HG03066 (cell line): Measurements from ENCODE around the gene AXDND1.

Experiments used
- ATAC-seq: cut with Tn5 transposase; IDR thresholded peaks from one replicate; pipeline ENCODE4 v1.9.1; 2021; ENCODE audit warnings: low read depth; ENCODE audit not compliant: unreplicated experiment

Gene AXDND1

DNA sequence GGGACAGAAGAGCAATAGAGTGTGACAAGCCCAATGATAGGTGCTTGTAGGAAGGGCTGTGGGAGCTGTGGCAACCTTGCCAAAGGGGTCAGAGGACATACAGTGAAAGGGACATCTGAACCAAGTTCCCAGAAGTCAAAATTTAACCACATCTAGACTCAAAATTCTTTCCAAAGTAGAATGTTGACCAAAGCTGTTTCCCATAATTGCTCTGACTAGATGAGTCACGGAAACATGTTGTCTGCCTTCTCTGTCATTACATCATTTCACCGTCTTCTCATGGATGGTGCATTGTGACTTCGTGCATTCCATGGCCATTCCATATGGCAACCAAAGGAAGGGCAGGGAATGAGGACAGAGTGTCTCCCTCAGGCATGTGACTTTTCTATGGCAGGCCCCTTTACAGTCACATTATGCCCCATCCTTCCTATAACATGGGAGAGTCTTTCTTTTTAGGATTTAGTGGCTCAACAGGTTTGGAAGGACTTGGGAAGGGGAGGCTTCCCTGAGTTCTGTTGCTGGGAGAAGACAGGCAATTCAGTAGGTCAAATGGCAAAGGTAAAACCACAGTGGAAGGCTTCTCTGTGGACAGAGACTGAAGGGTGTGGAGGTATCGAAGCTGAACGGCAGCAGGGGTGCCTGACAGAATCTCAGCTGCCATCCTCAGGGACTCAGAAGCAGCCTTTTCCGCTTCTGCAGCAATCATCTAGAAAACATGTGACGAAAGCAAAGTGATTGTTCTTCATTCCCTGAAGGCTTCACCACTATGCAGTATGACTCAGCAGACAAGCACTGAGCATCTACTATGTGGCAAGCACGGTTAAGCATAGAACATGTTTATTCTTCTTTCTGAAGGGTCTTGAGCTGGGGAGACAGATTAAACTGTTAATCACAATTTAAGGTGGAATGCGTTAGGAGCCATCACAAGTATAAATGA is 185.2 kb downstream of the AXDND1 start:
- ATAC-seq: no peak

DNA sequence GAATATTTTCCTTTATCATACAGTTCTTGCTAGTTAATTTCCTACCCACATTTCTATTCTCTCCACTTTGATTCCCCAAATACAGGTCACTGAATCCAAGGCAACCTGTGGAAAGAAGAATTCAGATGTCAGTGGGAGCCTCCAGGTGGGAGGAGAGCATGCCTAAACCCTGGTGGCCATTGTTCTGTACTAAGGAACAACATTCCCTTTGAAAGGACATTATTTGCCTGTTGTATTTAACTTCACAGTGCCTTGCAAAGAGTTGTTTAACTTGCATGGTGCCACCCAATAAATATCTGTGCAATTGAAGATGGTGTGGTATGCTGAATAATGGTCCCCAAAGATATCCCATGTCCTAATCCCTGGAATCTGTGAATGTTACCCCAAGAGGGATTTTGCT is 188.7 kb downstream of the AXDND1 start:
- no peak for ATAC-seq

DNA sequence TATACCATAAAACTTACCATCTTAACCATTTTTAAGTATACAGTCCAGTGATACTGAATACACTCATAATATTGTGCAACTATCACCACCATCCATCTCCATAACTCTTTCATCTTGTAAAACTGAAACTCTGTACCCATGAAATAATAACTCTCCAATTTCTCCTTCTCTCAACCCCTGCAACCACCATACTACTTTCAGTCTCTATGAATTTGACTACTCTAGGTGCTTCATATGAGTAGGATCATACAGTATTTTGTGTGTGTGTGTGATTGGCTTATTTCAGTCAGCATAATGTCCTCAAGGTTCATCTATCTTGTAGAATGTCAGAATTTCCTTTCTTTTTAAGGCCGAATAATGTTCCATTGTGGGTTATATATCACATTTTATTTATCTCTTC is 192.3 kb downstream of the AXDND1 start:
- no peak for ATAC-seq

DNA sequence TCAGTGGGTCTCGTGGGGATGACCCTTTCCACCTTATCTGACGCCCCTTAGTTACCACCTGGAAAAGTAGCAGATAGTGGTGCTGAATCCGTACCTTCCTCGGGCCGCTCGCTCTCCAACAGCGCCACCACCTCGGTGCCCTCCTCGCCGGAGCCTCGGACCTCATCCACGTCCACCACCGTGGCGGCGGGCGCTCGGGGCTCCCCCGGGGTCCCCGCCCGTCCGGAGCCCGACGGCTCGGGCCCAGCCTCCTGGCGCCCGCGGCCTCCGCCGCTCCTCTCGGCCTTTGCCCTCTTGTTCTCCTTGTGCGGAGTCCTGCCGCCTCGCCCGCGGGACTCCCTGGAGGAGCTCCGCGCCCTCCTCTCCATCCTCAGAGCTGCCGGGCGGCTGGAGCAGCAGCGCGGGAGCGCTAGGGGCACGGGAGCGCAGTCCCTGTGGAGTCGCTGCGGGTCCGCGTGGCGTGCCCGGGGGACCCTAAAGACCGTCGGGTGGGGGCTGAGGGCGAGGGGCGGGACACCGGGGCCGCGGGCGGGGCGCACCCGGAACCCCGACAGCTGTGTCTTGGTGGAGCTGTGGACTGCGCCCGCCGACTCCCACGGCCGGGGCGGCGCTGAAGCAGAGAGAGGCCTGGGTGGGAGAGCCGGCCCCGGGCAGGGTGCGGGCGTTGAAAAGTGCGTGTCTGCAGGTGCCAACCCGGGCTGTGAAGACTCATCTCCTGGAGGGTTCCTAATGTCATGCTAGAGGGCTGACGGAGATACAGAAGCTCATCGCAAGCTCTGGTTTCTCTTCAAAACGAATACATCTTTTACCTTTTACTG is 209.9 kb downstream of the AXDND1 start, which contains the start of gene NPHS2:
NPHS2 (minus strand) TSS at position 452 of the 818 bp plus-strand sequence; CDS start at position 368, 84 bp downstream.
- no peak for ATAC-seq

DNA sequence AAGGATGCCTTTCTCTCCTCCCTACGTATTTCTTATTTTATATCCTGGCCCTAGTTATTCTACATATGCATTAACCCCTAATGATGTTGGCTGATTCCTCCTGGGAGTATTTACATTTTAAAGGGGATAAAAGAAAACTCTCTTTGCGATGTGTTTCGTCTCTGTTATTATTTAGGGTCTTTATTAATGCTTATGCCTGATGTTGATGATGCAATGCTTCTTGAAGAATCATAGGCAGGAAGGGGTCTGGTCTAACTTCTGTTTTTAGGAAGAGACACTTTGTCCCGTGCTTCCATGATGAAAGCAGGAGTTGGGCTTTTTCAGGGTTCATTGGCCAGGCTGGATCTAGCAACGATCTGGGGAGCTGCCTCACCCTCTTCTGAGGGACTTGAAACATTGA is 210.7 kb downstream of the AXDND1 start:
- no peak for ATAC-seq

DNA sequence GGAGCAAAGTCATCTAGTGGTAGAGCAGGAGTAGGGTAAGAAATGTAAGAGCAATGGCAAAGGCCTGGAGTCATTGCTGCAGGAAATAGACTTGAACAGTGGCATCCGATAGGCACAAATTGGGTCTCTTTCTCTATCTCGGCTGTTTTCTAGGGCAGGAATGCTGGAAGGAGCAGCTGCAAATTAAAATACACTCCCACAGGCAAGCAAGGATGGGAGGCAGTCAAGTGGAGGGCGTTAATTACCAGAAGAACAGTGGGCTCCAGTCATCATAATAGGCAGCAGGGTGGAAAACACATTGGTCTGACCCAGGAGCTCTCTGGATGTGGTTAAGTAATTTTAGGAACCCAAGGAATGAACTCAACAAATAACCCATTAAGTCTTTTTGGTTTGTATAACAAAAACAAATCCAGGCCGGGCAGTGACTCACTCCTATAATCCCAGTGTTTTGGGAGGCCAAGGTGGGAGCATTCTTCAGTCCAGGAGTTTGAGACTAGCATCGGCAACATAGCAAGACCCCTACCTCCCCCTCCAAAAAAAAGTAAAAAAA is 218.1 kb downstream of the AXDND1 start:
- ATAC-seq: no peak

DNA sequence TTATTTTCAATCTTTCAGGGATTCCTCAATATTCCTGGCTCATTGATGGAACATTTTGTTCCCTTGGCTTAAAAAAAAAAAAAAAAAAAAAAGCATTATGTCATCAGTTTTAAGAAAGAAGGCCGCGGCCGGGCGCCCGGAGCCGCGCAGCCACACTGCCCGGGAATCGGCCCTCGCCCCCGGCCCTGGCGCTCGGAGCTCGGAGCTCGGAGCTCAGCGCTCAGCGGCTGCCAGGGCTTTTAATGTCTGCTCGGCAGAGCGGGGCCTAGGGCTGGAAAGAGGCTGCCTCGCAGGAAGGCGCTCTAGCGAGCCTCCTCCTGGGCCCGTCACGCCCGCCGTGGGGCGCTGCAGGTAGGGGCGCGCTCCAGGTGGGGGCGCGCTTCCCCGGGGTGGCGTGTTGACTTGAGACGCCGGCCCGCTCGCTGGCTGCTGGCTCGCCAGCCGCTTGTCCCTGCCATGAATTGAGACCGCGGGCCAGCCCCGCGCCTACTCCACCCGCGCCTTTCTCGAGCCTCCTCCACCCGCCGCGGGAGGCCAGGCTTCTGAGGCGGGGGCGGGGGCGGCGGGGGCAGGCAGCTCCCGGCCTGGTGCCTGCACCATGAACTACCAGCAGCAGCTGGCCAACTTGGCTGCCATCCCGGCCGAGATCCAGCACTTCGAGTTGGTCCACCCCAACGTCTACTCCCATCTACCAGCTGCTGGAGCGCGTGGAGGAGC is 220.5 kb downstream of the AXDND1 start:
- ATAC-seq: no peak

DNA sequence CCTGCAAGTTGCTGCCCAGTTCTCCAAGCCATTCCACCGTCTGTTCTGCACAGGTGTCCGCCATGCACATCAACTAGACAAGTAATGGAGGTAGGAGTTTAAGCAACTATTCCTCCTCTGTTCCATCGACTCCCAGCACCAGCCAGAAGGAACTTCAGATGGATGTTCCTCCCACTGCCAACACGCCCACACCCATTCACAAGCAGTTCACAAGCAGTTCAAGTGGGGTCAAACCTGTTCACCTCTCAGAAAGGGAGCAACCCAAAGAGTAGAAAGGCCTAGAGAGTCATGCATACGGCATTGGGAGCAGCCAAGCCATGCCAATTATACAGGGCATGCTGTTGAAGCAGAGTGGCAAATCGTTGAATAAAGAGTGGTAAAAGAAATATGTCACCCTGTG is 221.6 kb downstream of the AXDND1 start:
- ATAC-seq: no peak

DNA sequence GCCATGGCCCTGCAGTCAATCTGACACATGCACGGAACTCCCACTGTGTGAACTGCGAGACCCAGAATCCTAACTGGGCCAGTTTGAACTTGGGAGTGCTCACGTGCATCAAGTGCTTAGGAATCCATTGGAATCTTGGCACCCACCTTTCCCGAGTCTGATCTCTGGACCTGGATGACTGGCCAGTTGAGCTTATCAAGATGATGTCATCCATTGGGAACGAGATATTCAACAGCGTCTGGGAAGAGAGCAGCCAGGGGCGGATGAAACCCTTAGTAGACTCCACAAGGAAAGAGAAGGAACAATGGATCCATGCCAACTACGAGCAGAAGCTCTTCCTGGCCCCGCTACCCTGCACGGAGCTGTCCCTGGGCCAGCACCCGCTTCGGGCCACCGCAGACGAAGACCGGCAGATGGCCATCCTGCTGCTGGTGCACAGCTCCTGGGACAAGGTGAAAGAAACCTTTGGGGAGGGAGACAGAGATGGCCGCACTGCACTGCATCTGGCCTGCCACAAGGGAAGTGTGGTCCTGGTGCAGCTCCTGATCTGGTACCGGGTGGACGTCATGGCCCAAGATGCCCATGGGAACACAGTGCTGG is 222.8 kb downstream of the AXDND1 start:
- ATAC-seq: no peak

DNA sequence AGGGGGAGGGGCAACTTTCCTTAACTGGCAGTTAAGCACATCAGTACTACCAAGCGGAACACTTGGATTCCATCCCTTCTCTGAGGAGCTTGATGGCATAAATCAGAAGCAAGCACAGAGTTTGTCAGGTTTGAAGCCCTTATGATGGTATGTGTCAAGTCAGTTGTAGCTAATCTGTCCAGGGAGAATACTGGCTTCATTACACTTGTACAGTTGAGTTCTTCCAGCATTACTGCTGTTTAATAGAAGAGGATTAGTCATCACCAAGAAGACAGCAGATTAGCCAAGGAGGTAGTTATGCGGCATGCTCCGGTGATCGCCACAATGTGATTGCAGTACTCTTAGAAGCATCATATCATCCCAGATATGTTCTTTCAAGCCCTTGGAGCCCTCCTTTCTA is 223.7 kb downstream of the AXDND1 start:
- no peak for ATAC-seq

DNA sequence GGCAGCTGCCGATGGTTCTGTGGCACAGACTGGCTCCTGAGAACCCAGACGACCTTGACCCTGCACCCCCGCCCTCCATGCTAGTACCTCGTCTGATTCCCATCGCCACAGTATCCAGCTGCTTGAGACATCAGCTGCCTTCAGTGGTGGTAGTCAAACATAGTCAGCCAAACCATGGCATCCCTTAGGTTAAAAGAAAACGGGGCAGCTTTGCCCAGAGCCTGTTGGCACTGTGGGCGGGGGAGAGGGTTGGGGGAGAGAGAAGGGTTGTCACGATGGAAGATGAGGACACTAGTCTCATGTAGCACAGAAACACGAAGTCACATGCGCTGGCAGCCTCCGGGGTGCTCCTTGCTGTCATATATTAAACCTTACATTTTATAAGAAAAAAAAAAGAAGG is 224.9 kb downstream of the AXDND1 start:
- no peak for ATAC-seq

DNA sequence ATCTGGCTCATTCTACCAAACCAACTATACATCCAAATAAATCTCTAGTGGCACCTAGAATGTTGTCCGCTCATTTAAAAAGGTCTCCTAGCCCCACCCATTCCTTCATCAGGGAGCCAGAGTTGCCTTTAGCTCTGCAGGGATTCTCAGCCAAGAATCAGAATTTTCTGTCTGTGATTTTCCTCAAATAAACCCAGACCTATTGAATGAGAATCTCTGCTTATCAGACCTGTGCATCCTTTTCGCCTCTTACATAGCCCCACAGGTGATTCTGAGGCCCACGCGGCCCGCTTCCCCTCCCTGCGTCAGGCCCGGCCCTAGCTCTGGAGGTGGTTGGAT is 225.5 kb downstream of the AXDND1 start:
- ATAC-seq: no peak

DNA sequence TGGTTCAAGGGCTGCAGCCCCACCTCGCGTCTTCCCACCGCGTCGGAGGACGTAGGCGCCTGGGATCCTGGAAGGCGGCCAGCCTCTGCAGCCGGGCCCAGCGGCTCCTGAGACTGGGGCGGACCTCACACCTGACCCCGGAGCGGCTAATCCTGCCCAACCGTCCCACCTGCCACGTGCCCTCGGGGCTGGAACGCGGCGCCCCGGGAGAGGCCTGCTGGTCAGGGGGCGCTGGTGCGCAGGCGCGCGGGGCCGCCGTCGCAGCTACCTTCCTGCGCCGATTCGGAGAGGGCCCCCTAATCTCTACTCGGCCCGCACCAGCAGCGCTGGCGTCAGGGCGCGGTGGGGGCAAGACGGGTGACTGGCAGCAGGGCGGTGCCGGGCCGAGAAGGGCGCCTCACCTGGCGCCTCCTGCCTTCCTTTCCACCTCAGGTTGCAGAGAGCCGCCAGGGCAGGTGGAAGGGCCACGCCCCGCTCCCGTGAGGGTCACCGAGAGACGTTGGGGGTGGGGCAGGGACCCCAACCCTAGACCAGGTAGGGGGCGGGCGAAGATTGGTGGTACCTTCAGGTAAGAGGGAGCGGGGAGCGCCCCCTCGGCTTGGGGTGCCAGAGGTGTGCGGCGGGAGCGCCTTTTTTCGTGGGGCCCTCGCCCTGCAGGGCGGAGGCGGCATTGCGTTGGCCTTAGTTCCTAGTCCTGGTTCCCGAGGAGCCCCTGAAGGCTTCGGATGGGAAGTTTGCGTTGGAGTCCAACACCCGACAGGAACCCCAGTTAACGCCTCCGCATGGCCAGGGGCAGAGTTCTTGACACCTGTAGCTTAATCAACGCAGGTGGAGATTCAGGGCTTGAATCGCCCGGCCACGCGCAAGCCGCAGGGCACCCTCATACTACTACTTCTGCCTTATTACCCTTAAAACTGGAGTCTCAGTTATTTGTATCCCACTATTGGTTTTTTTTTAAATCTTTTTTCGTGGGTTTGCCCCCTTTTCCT is 226.1 kb downstream of the AXDND1 start, which contains the start of gene TDRD5:
TDRD5 (plus strand) TSS at position 241 of the 989 bp plus-strand sequence. CDS start 784 bp downstream, outside the sequence.
- no peak for ATAC-seq

DNA sequence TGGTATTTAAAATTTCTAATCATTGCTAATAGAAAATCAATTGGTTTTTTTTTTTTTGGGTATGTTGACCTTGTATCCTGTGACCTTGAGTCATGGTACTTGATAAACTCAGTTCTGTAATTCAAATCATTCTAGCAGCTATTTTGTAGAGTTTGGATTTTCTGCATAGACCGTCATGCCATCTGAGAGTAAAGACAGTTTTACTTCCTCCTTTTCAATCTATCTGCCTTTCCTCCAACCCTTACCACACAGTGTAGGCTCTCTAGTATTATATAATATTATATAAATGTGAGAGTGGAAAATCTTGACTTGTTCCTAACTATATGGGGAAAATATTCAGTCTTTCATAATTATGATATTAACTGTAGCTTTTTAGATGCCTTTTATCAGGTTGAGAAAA is 232.9 kb downstream of the AXDND1 start:
- no peak for ATAC-seq

DNA sequence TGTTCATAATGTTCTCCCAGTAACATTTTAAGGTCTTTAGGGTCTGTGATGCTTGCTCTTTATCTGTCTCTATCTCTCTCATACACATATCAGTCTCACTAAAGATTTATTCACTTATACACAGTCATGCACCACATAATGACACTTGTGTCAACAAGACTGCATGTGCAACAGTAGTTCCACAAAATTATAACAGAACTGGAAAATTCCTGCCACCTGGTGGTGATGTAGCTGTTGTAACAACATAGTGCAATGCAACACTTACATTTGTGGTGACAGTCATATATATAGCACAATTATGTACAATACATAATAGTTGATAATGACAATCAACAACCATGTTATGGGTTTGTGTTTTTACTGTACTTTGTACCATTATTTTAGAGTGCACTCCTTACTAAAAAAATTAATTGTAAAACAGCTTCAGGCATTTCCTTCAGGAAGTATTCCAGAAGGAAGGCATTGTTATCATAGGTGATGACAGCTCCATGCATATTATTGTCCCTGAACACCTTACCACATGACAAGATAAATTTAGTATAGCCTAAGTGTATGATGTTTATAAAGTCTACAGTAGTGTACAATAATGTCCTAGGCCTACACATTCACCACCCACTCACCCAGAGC is 234.0 kb downstream of the AXDND1 start:
- no peak for ATAC-seq

DNA sequence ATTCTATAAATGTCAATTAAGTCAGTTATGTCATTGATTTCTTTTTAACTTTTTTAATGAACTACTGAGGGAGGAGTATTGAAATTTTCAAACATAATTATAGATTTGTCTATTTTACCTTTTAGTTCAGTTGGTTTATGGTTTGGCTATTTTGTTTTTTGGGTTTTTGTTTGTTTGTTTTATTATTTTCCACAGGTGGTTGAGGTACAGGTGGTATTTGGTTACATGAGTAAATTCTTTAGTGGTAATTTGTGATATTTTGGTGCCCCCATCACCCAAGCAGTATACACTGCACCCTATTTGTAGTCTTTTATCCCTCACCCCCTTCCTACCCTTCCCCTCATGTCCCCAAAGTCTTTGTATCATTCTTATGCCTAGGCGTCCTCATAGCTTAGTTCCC is 235.3 kb downstream of the AXDND1 start:
- ATAC-seq: no peak
